RPMI8226 (cell line): ENCODE measurements around the gene ADAM22.

Source experiments
- DNase-seq: peaks from one replicate; pipeline ENCODE4 v3.0.0-alpha.2; 2015

Gene ADAM22

DNA sequence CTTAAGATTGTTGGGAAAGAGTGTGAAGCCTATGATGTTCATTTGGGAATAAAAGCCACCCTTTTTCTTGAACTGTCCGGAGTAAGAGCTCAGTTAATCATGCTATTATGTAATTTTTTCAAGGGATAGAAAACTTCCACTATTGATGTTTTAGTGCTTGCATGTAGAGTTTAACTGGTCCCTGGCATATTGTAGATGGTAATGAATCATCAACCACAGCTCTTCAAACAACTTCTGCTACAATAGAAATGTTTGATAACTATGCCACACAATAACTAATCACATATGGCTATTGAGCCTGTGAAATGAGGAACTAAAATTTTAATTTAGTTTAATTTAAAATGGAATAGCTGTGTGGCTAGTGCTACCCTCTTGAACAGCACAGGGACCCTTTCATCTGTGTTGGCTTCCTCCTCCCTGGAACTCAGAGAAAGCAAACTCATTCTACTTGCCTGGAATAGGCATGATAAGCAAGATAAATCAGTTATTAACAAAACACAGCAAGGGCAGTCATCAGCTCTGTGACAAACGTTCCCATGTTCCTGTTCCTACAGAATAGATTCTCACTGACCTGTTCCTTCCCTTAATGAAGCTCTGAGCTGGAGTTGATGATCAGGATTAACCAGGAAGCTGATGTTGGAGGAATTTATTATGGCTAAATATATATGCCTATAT is 290.7 kb downstream of the ADAM22 start:
- no peak for DNase-seq

- DNase-seq: no peak
Measured at GRCh38 chr7:88226201-88226600, 292.1 kb downstream of the ADAM22 start.

DNA sequence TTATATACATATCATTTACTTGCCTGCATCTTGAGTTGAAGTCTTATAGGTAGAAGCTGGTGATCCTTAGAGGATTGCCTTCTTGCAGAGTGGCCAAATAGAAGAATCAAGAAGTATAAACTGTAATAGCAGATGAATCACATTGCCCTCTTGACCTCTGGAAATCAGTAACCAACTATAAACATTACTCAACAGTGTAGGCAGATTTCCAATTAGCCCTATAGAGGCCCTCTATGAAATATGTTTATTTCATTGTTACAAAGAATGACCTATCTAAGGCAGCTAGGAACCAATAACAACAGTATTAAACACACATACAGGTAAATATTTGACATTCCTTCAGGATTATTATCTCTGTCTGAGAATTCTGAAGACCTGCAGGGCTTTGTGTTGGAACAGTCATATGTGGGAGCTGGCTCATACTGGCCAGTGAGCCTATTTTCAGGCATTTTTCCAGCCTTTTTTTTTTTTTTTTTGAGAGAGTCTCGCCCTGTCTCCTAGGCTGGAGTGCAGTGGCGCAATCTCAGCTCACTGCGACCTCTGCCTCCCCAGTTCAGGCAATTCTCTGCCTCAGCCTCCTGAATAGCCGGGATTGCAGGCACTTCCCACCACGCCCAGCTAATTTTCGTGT is 292.9 kb downstream of the ADAM22 start:
- no peak for DNase-seq

DNA sequence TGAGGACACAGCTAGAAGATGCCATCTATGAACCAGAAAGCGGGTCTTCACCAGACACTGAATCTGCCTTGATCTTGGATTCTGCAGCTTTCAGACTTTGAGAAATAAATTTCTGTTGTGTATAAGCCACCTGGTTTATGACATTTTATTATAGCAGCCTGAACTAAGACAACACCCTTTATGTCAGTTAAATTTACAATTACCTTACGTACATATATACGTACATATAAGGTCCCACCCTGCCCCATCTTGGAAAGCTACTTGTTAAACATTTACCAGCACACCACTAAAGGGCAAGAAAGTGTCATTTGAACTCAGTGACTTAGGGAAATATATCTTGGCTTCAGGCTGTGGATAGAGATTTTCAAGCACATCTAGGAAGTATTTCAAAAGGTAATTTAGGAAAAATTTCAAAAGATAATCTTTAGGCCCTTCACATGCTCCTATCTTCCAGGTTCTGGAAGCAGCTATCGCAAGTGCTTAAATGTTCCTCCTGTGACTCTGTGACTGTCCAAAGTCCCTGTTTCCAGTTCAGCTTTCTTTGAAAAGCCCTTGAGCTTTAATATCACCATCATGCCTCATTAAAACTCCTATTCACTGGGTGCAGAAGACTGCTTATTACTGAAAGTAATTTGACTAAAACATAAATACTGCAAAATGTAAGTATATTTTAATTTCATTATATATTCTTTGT is 295.4 kb downstream of the ADAM22 start:
- no peak for DNase-seq

GRCh38 chr7:88230646-88231045 is 296.6 kb downstream of the ADAM22 start:
- DNase-seq: no peak

DNA sequence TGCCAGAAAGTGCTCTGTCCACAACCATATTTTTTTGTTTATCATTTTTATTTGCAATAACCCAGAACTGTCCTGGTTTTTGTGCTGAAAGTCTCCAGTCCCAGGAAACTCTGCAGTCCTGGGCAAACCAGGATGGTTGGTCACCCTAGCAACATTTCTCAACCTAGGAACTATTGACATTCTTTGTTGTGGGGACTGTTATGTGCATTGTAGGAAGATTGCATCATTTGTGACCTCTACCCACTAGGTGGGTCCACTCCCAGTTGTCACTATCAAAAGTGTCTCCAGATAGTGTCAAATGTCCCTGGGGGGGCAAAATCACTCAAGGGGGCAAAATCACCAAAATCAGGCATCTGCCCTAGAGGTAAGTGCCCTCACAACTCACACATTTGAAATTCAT is 299.8 kb downstream of the ADAM22 start:
- DNase-seq: no peak

DNA sequence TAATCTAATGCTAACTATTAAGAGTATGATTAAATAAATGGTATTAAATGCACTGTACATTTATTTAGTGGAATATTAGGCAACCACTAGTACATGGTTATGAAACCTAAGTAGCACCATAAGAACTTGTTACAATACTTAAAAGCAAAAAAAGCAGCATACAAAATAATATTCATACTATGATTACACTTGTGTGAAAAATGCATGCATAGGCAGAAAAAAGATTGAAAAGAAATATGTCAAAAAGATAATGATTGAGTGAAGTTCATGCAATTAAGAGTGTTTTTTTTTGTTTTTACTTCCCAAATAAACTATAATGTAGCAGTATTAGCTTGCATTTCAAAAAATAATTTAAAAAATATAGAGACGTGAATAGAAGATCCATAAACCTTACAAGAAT is 305.8 kb downstream of the ADAM22 start:
- DNase-seq: no peak

DNA sequence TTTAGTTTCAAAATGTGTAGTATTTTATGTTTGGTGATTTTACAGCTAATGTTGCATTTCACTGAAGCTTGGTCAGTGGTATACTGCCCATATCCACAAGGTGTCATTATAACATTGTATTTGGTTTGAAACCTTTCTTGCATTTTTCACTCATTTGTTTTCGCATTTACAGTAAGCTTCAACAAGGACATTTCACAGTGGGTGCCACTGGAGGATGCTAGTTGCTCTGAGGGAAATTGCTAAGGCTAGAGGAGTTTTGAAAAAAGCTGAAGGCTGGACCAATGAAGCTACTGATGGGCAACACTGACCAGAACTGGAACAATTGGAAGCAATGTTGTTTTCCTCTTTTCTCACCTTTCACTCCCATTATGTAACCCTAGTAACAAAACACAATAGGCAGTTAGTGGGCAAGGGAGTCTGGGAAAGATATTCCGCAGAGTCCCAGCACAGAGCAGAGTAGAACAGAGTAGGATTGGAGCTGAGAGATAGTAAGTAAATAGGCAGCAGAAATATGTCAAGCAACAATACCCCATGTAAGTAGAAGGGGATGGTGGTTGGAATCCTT is 309.4 kb downstream of the ADAM22 start:
- peak; percentile 53 for DNase-seq

- no peak for DNase-seq
Measured at GRCh38 chr7:88244258-88244657, 310.2 kb downstream of the ADAM22 start.
